Tongue (tissue), 2 donors: ENCODE data around the gene DENND4B. TPM values are rescaled to one million over a fixed set of nuclear protein-coding genes. Genes with fewer than 3 reads are reported as not detected.
"Not testable (repeated sequence)": the region's sequence is repeated elsewhere in the genome, so short reads cannot be mapped to it uniquely, and the experiment has no call there.

ENCODE experiments used
- DNase-seq: peaks from one replicate; pipeline ENCODE4 v3.0.0-alpha.2; 2015
- total RNA-seq: library from RNA; depleted of rRNA; stranded (reverse); fragments of >200 nt; gene quantifications from one replicate; pipeline ENCODE4 v1.2.3, GENCODE V29; 2014

Gene DENND4B
- total RNA-seq, 1 donor from 2014 or later = 31.1 TPM

DNA sequence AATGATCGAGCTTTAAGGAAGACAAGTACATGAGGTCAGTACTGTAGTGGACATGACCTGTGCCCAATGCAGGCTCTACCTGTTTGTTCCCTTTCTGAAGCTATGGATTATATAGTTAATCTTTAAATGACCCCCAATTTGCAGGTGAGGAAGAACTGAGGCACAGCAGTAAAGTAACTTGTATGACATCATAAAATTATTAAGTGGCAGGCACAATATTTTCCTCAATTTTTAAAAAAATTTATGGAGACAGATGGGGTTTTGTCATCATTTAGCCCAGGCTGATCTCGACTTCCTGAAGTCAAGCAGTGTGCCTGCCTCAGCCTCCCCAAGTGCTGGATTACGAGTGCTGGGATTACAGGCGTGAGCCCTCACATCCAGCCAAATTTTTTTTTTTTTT is 20.1 kb downstream of the DENND4B start:
- no peak for DNase-seq

DNA sequence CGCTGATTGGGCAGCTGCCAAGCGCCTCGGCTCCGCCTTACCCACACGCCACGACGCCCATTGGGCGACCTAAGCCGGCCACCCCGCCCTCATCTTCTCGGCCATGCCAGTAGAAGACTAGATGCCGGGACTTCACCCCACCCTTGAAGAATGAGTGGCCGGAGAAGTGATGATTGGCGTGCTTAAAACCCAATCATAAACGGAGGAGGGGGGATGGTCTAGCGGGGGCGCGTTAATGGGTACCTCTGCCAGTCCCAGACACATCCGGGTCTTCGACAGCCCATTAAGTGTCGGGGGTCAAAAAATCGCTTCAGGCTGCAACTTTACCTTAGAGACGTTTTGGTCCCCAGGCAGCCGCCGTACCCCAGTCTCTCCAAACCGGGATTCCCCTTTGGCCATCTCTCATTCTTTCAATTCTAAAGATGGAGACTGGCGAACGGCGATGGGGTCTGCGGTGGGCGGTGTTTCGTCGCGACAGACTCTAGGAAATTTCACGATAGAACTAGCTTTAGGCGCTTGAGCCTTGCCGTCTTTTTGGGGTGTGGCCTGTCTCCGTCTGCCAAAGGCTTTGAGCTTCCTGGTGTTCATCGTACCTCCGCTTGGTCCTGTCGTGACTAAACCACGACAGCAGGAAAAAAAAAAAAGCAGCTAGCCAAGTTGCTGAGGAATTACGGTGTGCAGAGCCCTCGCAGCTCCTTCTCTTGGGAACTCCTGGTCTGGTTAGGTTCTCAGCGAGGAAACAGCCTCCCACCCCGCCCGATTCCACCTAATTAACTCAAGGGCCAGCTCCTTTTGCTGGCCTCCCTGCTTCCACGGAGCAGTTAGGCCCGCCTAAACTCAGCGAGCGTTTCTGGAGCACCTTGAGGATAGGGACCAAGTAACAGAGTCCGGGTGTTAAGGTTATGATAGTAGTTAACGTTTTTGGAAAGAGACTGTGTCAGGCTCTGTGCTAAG is 23.3 kb downstream of the DENND4B start, which contains the start of gene GATAD2B:
TSS of gene GATAD2B (minus strand) at position 1 of the 954 bp plus-strand sequence. CDS start 94,625 bp downstream, outside the sequence.
- DNase-seq = peak; percentile 100

DNA sequence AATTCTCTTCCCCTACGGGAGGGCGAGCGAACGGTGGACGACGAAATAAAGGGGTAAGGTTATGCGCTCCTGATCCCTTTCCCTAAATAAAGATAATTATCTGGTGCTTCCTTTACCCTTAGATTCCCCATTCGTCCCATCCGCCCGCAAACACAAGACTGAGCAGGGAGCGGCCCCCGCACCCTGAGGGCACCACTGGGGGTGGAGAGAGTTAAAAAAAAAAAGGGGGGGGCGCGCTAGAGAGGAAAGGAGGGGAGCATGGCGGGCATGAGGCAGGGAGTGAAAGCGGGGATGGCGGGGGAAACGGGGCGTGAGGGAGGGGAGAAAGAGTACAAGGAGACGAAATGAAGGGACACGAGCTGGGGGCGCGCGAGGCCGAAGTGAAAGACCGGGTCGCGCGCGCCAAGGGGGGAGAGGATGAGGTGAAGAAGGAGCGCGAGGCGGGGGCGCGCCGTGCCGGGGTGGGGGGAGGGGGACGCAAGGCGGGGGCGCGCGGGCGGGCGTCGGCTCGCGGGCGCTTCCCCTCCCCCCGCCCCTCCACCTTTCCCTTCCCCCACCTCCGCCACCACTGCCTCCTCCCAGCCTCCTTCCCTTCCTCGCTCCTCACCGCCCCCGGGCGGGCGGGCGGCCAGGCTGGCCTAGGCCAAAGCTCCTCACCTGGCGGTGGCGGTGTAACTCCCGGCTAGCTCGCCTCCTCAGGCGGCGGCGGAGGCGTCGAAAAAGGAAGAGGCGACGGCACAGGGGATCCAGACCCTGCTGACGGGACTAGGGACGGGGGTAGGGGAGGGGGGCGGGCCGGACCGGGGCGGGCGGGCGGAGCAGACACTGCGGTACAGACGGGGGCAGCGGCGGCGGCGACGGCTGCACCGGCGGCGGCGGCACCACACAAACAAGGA is 24.2 kb downstream of the DENND4B start:
- DNase-seq = no peak

DNA sequence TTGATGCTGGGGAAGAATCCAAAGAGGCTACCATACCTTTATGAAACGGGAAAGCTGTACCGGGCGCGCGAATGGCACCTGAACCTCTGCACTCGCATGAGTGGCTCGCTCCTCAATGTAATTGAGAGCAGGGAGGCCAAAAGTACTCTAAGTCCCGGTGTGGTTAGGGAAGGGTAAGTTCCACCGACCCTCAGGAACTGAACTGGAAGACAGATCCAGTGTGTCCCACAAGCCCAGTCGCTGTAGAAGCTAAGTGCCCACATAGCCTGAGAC is 24.8 kb downstream of the DENND4B start:
- DNase-seq = no peak

DNA sequence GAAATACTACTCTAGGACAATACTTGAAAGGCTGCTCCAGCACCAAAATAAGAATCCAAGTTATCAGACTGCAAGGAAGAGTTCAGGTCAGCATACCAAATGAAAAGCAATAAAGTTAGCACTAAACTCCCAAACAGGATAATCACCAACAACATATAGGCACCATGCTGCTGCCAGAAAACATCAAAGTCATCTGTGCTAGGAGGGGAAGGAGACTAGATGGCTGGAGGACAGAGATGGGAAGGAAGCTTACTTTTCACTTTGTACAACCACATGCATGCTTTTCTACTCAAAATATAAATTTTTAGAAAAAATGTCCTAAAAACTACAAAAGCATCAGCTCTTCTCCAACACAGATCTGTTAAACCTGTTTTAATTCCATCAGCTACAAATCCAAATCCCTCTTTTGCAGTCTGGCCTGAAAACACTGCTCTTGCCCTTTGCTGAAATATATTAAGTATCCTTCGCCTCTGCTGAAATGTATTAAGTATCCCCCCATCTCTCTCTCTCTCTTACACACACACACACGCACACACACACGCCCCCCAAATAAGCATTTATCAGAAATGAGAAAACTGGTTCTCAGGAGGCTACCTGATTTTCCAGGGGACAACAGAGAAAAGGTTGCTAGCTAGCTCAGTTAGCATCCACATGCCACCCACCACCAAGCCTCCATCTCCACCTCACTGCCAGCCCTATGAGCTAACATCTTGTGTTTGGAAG is 25.3 kb downstream of the DENND4B start:
- DNase-seq = no peak

DNA sequence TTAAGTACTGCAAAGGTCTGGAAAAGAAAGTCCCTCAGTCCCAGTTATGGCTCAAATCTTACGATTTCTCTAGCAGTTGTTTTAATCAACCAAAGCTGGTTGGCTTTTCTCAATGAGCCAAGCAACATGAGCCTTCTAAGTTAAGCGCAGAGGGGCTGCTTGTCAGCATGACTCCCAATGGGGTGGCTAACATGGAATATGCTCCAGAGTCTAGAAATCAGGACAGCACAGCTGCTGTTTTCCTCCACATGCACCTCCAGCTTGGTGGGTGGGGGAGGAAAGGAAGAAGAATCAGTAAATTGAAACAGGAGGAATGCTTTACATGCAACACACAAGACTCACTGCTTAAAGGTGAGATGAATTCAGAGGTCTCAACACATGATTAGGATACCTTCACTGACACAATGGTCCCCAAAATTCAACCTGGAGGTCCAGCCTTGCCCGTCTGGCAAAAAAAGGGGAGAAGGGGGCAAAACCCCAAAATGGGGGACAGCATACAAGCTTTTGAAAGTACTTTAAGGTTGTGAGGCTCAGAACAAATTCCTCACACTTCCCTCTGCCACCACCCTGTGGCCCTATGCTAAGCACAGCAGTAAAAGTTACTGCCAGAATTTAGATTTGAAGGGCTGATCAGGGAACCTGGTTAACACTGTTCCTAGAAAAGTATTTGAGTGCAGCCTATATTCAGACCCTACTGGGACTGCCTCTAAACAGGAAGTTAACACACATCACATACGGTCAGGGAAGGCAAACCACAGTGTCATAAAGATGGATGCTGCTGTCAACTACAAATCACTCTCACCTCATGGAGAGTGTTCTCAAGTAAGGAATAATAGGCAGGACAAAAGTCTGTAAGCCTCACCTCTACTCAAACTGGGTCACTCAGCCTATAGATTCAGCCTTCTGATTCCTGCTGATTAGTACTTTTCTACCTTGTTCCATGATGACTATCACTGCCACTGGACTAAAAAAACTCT is 26.4 kb downstream of the DENND4B start:
- peak; percentile 35 for DNase-seq

DNA sequence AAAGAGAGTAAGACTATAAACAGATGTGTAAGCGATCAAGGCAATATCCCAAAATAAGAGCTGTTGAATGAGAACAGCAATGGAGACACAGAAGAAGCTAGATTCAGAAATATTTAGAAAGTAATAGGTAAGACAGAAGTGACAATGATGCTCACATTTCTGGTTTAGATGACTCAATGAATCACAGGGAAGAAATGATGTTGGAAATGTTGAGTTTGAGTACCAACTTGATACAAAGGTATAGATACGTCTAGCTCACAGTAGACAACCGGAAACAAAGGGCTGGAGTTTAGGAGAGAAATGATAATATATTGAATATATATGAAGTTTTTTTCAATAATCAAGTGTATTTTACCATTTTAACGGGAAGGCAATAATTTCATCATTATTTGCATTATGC is 30.2 kb downstream of the DENND4B start:
- DNase-seq = no peak

DNA sequence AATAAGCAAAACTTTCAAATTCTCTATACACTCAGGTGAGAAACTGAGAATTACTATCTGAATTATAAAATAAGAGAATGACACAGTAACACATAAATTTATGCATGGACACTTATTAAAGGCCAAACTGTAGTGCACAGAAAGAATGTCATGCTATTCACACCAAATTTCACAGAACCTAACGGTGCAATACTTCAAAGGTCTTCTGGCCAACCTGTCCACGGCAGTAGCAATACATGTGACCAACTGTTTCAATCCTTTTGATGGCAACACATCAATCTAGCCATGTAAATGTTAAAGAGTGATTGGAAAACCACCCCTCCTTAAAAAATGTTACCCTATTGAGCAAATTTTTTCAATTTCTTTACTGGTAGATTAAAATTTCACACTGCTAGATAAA is 34.2 kb downstream of the DENND4B start:
- no peak for DNase-seq

DNA sequence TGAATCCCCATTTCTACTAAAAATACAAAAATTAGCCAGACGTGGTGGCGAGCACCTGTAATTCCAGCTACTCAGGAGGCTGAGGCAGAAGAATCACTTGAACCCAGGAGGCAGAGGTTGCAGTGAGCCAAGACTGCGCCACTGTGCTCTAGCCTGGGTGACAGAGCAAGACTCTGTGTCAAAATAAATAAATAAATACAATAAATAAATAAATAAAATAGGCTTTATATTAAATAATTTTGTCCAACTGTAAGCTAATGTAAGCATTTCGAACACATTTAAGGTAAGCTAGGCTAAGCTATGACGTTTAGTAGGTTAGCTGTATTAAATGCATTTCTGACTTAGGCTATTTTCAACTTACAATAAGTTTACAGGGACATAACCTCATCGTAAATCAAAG is 36.0 kb downstream of the DENND4B start:
- not testable (repeated sequence) for DNase-seq

DNA sequence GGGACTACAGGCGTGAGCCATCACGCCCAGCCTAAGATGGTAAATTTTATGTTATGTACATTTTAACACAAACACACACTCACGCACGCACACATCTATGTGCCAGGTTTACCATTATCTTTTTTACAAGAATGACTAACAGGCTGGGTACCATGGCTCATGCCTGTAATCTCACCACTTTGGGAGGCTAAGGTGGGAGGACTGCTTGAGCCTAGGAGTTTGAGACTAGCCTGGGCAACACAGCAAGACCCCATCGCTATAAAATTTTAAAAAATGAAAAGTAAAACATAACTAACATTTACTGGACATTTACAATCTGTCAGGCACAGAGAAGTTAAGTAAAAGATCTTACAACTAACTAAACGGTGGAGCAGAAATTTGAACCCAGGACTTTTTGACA is 38.4 kb downstream of the DENND4B start:
- DNase-seq = no peak

DNA sequence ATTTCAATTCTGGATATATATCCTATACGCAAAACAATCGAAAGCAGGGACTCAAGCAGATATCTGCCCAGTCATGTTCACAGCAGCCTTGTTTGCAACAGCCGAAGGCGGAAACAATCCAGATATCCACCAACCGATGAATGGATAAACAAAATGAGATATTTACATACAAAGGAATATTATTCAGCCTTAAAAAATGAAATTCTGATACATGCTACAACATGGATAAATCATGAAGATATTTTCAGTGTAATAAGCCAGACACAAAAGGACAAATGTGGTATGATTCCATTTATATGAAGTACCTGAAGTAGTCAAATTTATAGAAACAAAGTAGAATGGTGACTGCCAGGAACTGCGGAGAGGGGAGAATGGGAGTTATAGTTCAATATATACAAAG is 39.4 kb downstream of the DENND4B start:
- DNase-seq = no peak

DNA sequence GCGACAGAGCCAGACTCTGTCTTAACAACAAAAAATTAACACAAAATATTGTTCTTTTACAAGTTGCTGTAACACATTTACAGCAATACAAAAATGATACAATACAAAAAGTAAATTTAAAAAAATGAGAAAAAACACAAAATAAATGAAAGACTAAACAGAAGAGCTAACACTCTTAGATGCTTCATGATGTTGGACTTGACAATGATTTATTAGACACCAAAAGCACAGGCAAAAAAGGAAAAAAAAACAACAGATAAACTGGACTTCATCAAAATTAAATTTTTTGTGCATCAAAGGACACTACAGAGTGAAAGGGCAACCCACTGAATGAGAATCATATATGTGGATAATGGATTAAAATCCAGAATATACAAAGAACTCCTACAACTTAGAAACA is 40.1 kb downstream of the DENND4B start:
- no peak for DNase-seq

DNA sequence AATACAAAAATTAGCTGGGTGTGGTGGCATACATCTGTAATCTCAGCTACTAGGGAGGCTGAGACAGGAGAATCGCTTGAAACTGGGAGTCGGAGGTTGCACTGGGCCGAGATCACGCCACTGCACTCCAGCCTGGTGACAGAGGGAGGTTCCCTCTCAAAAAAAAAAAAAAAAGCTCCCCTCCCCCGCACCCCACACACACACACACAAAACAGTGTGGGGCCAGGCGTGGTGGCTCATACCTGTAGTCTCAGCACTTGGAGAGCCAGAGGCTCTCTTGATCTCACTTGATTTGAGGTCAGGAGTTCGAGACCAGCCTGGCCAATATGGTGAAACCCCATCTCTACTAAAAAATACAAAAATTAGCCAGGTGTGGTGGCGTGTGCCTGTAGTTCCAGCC is 40.6 kb downstream of the DENND4B start:
- not testable (repeated sequence) for DNase-seq

DNA sequence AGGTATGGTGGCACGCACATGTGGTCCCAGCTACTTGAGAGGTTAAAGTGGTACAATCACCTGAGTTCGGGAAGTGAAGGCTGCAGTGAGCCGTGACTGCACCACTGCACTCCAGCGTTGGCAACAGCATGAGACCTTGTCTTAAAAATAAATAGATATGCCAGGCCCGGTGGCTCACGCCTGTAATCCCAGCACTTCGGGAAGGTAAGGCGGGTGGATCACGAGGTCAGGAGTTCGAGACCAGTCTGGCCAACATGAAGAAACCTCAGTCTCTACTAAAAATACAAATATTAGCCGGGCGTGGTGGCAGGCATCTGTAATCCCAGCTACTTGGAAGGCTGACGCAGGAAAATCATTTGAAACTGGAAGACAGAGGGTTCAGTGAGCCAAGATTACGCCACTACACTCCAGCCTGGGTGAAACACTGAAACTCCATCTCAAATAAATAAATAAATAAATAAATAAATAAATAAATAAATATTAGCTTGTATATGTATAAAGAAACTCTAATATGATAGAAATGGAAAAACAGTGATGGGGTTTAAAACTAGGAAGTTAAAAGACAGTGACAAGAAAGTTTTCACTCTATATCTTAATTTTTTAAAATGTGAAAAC is 42.6 kb downstream of the DENND4B start:
- no peak for DNase-seq

DNA sequence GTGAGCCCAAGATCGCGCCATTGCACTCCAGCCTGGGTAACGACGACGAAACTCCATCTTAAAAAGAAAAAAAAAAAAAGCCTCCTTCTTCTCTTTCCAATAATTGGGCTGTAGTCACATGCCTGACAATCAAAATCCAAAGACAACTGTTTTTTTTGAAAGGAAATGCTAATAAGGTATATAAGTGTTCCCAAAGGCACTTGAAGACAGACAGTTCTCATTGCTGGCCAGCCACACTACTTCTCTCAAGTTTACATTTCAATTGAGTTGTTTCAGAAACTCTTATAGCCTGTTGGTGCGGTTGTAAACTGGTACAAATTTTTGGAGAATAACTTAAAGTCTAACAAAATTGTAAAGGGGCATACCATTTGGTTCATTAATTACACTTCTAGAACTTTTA is 47.0 kb downstream of the DENND4B start:
- DNase-seq = no peak

DNA sequence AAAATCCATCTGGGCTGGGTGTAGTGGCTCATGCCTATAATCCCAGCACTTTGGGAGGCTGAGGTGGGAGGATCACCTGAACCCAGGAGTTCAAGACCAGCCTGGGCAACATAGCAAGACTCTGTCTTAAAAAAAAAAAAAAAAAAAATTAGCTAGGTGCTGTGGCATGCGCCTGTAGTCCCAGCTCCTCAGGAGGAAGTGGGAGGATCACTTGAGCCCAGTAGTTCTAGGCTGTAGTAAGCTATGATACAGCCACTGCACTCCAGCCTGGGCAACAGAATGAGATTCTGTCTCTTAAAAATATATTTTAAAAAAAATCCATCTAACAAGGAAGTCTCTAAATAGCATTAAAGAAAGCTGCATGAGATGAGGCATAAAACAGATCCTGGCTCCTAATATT is 50.7 kb downstream of the DENND4B start:
- not testable (repeated sequence) for DNase-seq

DNA sequence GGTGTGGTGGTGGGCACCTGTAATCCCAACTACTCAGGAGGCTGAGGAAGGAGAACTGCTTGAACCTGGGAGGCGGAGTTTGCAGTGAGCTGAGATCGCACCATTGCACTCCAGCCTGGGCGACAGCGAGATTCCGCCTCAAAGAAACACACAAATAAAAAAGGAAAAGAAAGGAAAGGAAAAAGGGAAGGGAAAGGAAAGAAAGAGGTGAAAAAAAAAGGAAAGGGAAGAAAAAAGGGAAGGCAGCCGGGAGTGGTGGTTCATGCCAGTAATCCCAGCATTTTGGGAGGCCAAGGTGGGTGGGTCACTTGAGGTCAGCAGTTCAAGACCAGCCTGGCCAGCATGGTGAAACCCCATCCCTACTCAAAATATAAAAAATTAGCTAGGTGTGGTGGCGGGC is 55.5 kb downstream of the DENND4B start:
- not testable (repeated sequence) for DNase-seq

DNA sequence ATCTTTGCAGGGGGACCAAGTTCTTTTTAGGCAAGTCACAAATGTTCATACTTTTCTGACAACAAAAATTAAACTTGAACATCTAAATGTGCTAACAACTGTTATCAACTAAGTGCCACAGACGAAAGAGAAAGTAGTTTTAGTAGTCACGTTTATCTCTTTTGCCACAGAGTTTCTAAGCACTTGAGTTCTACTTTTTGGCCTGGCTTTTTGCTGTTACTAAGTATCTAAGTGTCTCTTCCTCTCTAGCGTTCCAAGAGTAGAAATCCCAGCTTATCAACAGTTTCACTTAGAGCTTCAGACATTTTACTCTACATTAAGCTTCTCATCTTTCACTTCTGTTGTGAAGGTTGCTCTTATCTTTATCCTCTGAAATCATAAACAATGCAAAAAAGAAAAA is 58.0 kb downstream of the DENND4B start:
- DNase-seq = no peak

DNA sequence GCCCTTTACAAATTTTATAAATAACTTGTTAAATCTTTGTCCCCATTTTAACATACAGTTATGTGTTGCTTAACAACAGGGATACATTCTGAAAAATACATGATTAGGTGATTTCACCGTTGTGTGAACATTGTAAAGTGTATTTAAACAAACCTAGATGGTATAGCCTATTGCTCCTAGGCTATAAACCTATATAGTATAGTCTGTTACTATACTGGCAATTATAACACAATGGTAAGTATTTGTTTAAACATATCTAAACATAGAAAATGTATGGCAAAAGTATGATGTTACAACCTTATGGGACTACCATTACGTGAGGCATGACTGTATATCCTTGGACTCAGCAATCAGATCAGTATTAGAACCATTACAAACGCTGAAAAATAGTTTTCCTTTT is 60.4 kb downstream of the DENND4B start:
- DNase-seq = no peak

DNA sequence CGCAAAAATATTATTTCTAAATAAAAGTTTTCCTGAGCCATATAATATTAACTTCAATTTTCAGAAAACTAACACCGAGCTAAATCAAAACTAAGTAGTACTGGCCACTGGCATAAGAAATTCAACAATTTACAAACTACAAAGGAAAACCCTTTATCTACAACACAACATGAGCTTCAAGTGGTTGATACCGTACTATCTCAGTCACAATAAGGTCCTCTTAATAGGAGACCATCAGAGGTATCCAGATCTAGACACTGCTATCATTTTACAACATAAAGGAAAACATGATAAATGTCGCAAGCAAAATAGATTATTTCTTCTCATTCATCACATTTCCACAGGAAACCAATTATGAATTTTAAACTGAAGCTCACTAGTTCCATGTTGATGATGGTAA is 63.3 kb downstream of the DENND4B start:
- DNase-seq = no peak
